WI38 (cell line): Measurements from ENCODE around the gene APOL3.
"Not testable (repeated sequence)": the region's sequence is repeated elsewhere in the genome, so short reads cannot be mapped to it uniquely, and the experiment has no call there.

ENCODE experiments used
- H3K4me3 ChIP-seq: 2 replicates; pipeline ENCODE4 v1.5.1; 2011; ENCODE audit warnings: low read depth, mild to moderate bottlenecking, control low read depth, low read length
- TF ChIP-seq, protein P1 (sequence below): IDR thresholded peaks from 2 replicates; pipeline ENCODE4 v1.5.1; 2012; ENCODE audit warnings: low read depth, mild to moderate bottlenecking, control low read depth, low read length

The APOL3 gene

DNA sequence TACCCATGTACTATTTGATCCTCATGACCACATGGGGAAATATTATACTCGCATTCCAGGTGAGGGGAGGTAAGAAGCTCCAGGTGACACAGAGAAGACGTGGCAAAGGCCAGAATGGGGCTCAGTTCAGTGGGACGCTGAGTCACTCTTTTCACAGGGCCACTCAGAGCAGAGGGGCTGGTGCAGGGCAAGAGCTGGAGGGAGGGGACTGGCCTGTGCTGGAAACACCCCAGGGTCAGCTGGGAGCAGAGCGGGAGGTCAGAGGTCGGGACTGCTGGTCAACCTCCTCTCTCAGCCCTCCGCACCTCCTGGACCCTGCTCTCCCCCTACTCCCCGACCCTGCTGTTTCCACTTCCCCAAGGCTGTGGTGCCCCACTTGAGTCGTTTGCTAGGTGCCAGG lies 12.1 kb downstream of the APOL3 start:
- no peak overlapping the region for H3K4me3 ChIP-seq
- TF ChIP-seq, protein P1, sequence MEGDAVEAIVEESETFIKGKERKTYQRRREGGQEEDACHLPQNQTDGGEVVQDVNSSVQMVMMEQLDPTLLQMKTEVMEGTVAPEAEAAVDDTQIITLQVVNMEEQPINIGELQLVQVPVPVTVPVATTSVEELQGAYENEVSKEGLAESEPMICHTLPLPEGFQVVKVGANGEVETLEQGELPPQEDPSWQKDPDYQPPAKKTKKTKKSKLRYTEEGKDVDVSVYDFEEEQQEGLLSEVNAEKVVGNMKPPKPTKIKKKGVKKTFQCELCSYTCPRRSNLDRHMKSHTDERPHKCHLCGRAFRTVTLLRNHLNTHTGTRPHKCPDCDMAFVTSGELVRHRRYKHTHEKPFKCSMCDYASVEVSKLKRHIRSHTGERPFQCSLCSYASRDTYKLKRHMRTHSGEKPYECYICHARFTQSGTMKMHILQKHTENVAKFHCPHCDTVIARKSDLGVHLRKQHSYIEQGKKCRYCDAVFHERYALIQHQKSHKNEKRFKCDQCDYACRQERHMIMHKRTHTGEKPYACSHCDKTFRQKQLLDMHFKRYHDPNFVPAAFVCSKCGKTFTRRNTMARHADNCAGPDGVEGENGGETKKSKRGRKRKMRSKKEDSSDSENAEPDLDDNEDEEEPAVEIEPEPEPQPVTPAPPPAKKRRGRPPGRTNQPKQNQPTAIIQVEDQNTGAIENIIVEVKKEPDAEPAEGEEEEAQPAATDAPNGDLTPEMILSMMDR, result no peak

DNA sequence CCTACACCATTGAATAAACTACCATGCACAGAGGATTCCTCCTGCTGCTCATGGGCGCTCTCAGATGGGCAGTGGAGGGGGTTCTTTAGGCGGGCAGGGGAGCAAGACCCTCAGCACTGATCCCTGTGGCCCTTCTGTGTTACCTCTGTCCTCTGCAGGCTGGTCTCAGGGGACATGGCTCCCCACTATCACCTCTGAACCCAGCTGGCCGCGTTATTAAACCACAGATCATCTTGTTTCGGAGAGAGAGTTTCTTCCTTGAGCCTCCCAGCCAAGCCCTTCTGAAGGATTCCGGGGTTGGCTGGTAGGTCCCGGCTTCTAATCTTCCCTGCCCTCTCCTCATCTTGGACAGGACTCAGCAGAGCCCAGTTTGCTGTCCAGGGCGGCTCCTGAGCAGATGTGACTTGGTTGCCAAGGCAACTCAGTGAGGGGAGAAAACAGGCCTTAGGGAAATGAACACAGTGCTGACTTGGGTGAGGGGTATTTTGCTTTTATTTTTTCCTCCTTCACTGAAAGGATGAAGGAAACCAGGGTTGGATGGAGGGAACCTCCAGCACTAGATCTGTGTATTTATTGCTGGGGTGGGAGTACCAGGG lies 13.3 kb downstream of the APOL3 start:
- H3K4me3 ChIP-seq, result no peak overlapping the region
- TF ChIP-seq, protein P1, result no peak

DNA sequence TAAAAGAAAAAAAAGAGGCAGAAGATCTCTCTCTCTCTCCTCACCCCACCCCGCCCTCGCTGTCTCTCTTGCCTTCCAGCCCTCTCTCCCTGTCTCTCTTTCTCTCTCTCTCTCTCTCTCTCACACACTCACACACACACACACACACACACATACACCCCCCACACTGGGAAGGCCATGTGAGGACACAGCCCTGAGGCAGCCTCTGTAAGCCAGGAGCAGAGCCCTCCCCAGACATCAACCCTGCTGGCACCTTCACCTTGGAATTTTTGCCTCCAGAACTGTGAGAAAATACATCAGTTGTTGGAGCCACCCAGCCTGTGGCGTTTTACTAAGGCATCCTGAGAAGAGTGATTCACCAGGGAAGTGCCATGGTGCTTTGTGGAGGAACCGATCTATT lies 14.7 kb downstream of the APOL3 start:
- H3K4me3 ChIP-seq, result no peak overlapping the region
- TF ChIP-seq, protein P1, result no peak

DNA sequence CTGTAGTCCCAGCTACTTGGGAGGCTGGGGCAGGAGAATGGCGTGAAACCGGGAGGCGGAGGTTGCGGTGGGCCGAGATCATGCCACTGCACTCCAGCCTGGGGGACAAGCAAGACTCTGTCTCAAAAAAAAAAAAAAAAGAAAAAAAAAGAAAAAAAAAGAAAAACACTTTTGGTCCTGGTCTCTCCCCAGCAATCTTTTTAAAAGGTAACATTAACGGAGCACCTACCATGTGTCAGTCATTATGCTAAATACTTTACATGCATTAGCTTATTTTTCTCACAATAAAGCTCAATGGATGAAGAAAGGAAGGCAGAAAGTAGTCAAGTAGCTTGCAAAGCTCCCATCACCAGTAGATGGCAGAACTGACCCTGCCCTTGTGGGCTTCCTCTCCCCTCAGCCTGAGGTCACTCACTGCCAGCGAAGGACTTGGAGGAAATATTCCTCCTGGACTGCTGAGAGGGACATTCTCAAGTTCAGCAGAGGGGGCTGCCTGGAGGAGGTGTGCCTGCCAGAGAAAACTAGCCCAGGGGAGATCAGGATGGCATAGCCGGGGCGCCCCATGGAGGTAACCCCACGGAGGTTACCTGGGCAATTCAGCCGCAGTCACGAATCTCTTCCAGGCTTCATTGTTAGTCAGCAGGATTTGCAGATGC lies 15.5 kb downstream of the APOL3 start:
- TF ChIP-seq, protein P1, result peak; percentile 84
- no peak overlapping the region for H3K4me3 ChIP-seq

DNA sequence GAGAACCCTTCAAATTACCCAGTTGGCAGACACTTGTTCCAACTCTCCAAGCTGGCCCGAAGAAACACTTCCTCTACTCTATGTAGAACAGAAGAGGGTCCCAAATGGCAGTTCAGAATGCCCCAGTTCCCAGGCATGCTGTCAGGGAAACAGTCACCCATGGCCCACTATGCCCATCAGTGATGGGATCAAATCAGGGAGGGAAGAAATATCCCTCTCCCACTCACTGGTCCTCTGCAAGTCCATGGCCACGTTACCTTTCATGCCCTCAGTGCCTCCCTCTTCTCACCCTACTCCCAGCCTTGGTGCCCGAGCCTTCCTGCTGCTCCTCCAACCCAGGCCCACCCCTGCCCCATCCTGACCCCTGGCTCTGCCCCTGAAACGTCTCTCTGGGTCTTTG lies 16.6 kb downstream of the APOL3 start:
- H3K4me3 ChIP-seq, result no peak overlapping the region
- TF ChIP-seq, protein P1, result no peak

DNA sequence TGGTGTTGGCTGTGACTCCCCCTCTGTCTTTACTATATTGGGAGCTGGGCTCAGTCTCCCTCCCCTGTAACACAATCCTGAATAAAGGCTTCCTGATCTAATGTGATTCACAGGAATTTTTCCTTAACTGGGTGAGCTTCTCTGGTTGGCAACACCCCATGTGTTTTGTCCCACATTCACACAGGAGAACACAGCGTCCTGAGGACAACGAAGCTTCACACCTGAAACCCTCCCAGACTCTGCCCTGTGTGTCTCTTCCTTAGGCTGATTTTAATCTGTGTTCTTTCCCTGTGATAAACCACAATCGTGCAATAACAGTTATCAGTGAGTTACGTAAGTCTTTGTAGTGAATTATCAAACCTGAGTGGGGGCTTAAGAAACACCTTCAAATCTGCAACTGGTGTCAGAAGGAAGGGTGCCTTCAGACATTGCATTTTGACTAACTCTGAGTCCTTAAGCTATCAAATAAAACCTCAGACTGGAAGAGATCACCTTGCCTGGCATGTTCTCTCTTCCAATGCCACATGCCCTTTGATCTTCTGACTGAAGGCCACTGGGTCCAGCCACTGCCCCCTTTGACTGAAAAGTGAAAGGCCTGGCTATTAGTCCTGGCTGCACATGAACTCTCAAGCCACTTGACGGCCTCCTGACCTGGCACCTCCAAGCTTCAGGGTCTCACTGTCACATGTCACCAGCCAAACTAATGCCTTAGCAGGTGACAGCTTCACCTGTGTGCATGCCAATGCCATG lies 17.3 kb downstream of the APOL3 start:
- H3K4me3 ChIP-seq, result no peak overlapping the region
- TF ChIP-seq, protein P1, result 0 out of 2 replicates have a peak, but pooled peaks have one; percentile 1

DNA sequence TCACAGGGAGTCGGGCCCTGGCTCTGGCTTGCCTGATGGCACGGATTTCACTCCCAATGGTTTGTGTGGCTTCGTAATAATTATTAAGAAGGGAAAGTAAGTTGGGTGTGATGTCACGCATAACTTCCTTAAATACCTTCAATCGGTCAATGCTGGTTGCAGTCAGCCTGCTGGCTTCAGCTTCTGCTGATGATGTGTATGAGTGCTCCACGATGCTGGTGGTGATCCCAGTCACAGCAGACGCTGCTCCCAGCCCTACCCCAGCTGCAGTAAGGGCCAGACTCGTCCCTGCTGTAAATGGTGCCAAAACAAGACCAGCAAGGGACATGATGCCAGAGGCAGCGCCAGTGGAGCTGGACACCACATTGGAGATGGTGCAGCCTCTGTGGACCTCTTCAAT lies 19.1 kb downstream of the APOL3 start:
- TF ChIP-seq, protein P1, result no peak

DNA sequence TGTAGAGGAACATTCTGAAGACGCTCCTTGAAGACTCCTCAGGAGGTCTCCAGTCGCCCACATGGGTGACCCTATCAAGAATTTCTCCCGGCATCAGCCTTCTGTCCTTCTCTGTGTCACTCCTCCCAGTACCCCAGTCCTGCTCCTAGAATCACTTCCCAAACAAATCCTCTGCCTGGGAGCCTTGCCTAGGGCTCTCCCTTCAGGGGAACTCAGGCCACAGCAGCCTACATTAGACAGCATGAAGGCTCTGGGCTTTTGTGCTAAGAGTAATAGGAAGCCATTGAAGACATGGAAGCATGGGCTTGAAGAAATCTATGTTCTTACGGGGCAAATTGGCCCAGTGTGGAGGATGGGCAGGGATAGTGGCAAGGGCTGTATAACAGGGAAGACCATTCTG lies 21.8 kb downstream of the APOL3 start:
- not testable (repeated sequence) for H3K4me3 ChIP-seq

More for the DNA sequence above, 19.1 kb downstream of the APOL3 start:
- H3K4me3 ChIP-seq, result no peak overlapping the region
